ENCODE data around the gene SYVN1.

DNA sequence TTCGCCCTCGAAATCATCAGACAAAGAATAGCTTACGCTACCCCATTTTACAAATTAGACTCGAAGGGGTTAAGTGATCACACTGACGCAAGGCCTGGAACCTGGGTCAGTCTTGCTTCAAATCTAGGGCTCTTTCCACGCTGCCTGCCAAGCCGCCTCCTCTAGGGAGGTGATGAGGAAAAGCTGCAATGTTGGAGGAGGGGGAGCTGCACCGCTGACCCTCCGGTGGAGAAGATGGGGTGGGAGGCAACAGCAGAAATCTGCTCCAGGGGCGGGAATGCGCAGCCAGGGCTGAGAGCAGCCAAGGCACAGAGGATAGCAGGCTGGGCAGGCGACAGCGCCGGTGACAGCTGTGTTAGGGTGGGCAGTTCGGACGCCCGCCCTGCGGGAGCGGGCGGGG, 595 bp downstream of the SYVN1 start:
- TF ChIP-seq, protein P1, sequence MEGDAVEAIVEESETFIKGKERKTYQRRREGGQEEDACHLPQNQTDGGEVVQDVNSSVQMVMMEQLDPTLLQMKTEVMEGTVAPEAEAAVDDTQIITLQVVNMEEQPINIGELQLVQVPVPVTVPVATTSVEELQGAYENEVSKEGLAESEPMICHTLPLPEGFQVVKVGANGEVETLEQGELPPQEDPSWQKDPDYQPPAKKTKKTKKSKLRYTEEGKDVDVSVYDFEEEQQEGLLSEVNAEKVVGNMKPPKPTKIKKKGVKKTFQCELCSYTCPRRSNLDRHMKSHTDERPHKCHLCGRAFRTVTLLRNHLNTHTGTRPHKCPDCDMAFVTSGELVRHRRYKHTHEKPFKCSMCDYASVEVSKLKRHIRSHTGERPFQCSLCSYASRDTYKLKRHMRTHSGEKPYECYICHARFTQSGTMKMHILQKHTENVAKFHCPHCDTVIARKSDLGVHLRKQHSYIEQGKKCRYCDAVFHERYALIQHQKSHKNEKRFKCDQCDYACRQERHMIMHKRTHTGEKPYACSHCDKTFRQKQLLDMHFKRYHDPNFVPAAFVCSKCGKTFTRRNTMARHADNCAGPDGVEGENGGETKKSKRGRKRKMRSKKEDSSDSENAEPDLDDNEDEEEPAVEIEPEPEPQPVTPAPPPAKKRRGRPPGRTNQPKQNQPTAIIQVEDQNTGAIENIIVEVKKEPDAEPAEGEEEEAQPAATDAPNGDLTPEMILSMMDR (IDR thresholded peaks at IDR 0.05), result no peak
- no peak for TF ChIP-seq POLR2A (IDR thresholded peaks at IDR 0.05)

Measured in esophagus squamous epithelium (tissue), 4 donors.